PC-3 (cell line): ENCODE results near the gene NOP56. TPM values are rescaled to one million over a fixed set of nuclear protein-coding genes. Genes with fewer than 3 reads are reported as not detected.

Experiments used
- ATAC-seq: fragments of 200-7000 bp; cut with Tn5 transposase; 2 replicates; pipeline ENCODE4 v1.9.1; 2020; ENCODE audit warnings: mild to moderate bottlenecking, moderate library complexity
- BruUV-seq: library from RNA; stranded (reverse); fragments of 400-500 nt; replicated peaks from 2 replicates; lab custom pipeline; 2021; lab: Mats Ljungman, UMichigan
- CTCF ChIA-PET: fragments of 300-600 bp; sonication (Branson Sonifier 250); formaldehyde crosslinking; loops from one replicate; lab custom pipeline; 2022; ENCODE audit warnings: antibody characterized with exemption; lab: Charles Lee
- POLR2A ChIA-PET: fragments of 300-600 bp; sonication (Branson Sonifier 250); formaldehyde crosslinking; loops from one replicate; lab custom pipeline; 2022; ENCODE audit warnings: antibody characterized with exemption; ENCODE audit not compliant: unreplicated experiment; lab: Charles Lee
- DNase-seq: peaks from one replicate; pipeline ENCODE4 v3.0.0-alpha.2; 2015
- H2AFZ ChIP-seq: fragments of 300-600 bp; sonication (generic); 2 replicates; pipeline ENCODE4 v1.6.0; 2016; ENCODE audit warnings: antibody characterized with exemption, low read length
- H3F3A ChIP-seq: fragments of 300-600 bp; sonication (generic); one replicate; pipeline ENCODE4 v1.6.0; 2017; ENCODE audit warnings: antibody characterized with exemption, low read length, control low read depth, mild to moderate bottlenecking; ENCODE audit not compliant: unreplicated experiment
- H3K27ac ChIP-seq: fragments of 300-600 bp; sonication (generic); 2 replicates; pipeline ENCODE4 v1.5.1; 2016; ENCODE audit warnings: mild to moderate bottlenecking, low read length
- H3K27me3 ChIP-seq: fragments of 300-600 bp; sonication (generic); 2 replicates; pipeline ENCODE4 v1.6.1; 2016; ENCODE audit warnings: low read length, mixed read lengths
- H3K36me3 ChIP-seq: fragments of 300-600 bp; sonication (generic); 2 replicates; pipeline ENCODE4 v1.6.1; 2016; ENCODE audit warnings: low read depth, mixed run types, low read length, mixed read lengths
- H3K4me1 ChIP-seq: fragments of 300-600 bp; sonication (generic); 2 replicates; pipeline ENCODE4 v1.5.1; 2016; ENCODE audit warnings: low read length; ENCODE audit not compliant: insufficient read depth
- H3K4me2 ChIP-seq: fragments of 300-600 bp; sonication (generic); 2 replicates; pipeline ENCODE4 v1.6.0; 2016; ENCODE audit warnings: low read length
- H3K4me3 ChIP-seq: fragments of 300-600 bp; sonication (generic); 2 replicates; pipeline ENCODE4 v1.5.1; 2016; ENCODE audit warnings: mild to moderate bottlenecking, low read length, mixed read lengths
- H3K79me2 ChIP-seq: fragments of 300-600 bp; sonication (generic); 2 replicates; pipeline ENCODE4 v1.6.1; 2017; ENCODE audit warnings: low read length, mixed read lengths
- H3K9ac ChIP-seq: fragments of 300-600 bp; sonication (generic); 2 replicates; pipeline ENCODE4 v1.6.0; 2016; ENCODE audit warnings: mild to moderate bottlenecking, low read length
- H3K9me2 ChIP-seq: fragments of 300-600 bp; sonication (generic); replicated peaks from 2 replicates; pipeline ENCODE4 v1.6.1; 2016; ENCODE audit warnings: mixed run types, low read length, mixed read lengths
- H3K9me3 ChIP-seq: fragments of 300-600 bp; sonication (generic); 2 replicates; pipeline ENCODE4 v1.6.1; 2016; ENCODE audit warnings: low read length, mixed read lengths
- H4K20me1 ChIP-seq: fragments of 300-600 bp; sonication (generic); 2 replicates; pipeline ENCODE4 v1.6.1; 2016; ENCODE audit warnings: low read length, mixed read lengths
- CTCF ChIP-seq: fragments of 300-600 bp; sonication (generic); conservative IDR thresholded peaks from 2 replicates; pipeline ENCODE4 v1.5.1; 2017; ENCODE audit warnings: antibody characterized with exemption, low read depth, mild to moderate bottlenecking, low read length
- EZH2 ChIP-seq: fragments of 300-600 bp; sonication (generic); IDR thresholded peaks from one replicate; pipeline ENCODE4 v1.6.1; 2017; ENCODE audit warnings: antibody characterized with exemption, mild to moderate bottlenecking, low read length; ENCODE audit not compliant: unreplicated experiment
- EZH2phosphoT487 ChIP-seq: fragments of 300-600 bp; sonication (generic); IDR thresholded peaks from 2 replicates; pipeline ENCODE4 v1.6.1; 2018; ENCODE audit warnings: mild to moderate bottlenecking, antibody characterized with exemption, low read length, borderline replicate concordance
- intact Hi-C: fragments of 100-400 bp; cut with micrococcal nuclease; formaldehyde crosslinking; loops from 2 replicates; pipeline ENCODE4 v1.9.0; 2023
- total RNA-seq: library from RNA; depleted of rRNA; stranded (reverse); fragments of >200 nt; gene quantifications from 2 replicates; pipeline ENCODE4 v1.2.3, GENCODE V29; 2014

Gene NOP56
- total RNA-seq, 1 experiment from 2014 or later: 570 TPM

GRCh38 chr20:2688041-2688591, 35.7 kb downstream of the NOP56 start:
- no TSS peak for BruUV-seq
- H3K79me2 ChIP-seq: no peaks in the 10 kb centered on the region
- no peak overlapping the region for H3K4me2 ChIP-seq
- ATAC-seq (no peak), DNase-seq (peak; percentile 37)
- peaks cover 3% of the 10 kb centered on the region; the same call in 1 of the 2 replicates for H3K4me1 ChIP-seq
- no peaks in the 10 kb centered on the region for H3F3A ChIP-seq
- no peak overlapping the region for H3K9ac ChIP-seq
- no peaks in the 10 kb centered on the region for H3K9me3 ChIP-seq
- ChIA-PET POLR2A (no interaction called here), CTCF (no interaction called here)
- H4K20me1 ChIP-seq: no peaks in the 10 kb centered on the region
- intact Hi-C loops: no loop called here
- H3K27me3 ChIP-seq: peaks cover 23% of the 10 kb centered on the region
- H3K9me2 ChIP-seq: no peaks in the 10 kb centered on the region
- TF ChIP-seq CTCF (peak; percentile 79), EZH2phosphoT487 (no peak), EZH2 (no peak)
- H2AFZ ChIP-seq: no peak overlapping the region
- no peak overlapping the region for H3K27ac ChIP-seq
- no peak overlapping the region for H3K4me3 ChIP-seq
- no peaks in the 10 kb centered on the region for H3K36me3 ChIP-seq

- Histone ChIP-seq H3K79me2 (no peaks in the 10 kb centered on the region), H3K9me2 (no peaks in the 10 kb centered on the region), H3K27ac (no peak overlapping the region), H2AFZ (no peak overlapping the region), H3K27me3 (peaks cover 42% of the 10 kb centered on the region), H3K4me2 (no peak overlapping the region), H3K4me3 (no peak overlapping the region), H3K9me3 (no peaks in the 10 kb centered on the region), H3K9ac (no peak overlapping the region), H4K20me1 (no peaks in the 10 kb centered on the region), H3K4me1 (peaks cover 3% of the 10 kb centered on the region; the same call in 1 of the 2 replicates), H3K36me3 (no peaks in the 10 kb centered on the region), H3F3A (no peaks in the 10 kb centered on the region)
- POLR2A ChIA-PET: no interaction called here
- CTCF ChIA-PET: no interaction called here
- TF ChIP-seq EZH2phosphoT487 (no peak), EZH2 (no peak), CTCF (no peak)
- ATAC-seq (no peak), DNase-seq (no peak)
- no TSS peak for BruUV-seq
- intact Hi-C loops: no loop called here
Measured at GRCh38 chr20:2690213-2690612, 37.8 kb downstream of the NOP56 start.

GRCh38 chr20:2690718-2691117, 38.3 kb downstream of the NOP56 start:
- Histone ChIP-seq H3K4me3 (no peak overlapping the region), H3K9me3 (no peaks in the 10 kb centered on the region), H3K27ac (no peak overlapping the region), H4K20me1 (no peaks in the 10 kb centered on the region), H3K79me2 (no peaks in the 10 kb centered on the region), H2AFZ (no peak overlapping the region), H3K9ac (no peak overlapping the region), H3F3A (no peaks in the 10 kb centered on the region), H3K36me3 (no peaks in the 10 kb centered on the region), H3K4me2 (no peak overlapping the region), H3K9me2 (no peaks in the 10 kb centered on the region), H3K4me1 (peaks cover 3% of the 10 kb centered on the region; the same call in 1 of the 2 replicates), H3K27me3 (peaks cover 47% of the 10 kb centered on the region)
- no TSS peak for BruUV-seq
- intact Hi-C loops: no loop called here
- ChIA-PET CTCF (no interaction called here), POLR2A (no interaction called here)
- ATAC-seq (no peak), DNase-seq (no peak)
- TF ChIP-seq EZH2: no peak
- TF ChIP-seq CTCF: no peak
- no peak for TF ChIP-seq EZH2phosphoT487
